ENCODE data around the gene CFAP99. TPM values are rescaled to one million over a fixed set of nuclear protein-coding genes. Genes with fewer than 3 reads are reported as not detected.

CFAP99 gene
- total and polyA plus RNA-seq, 9 of the 15 experiments (the other 6 are each of a cell fraction or from before 2014, with no cell fraction given), result 0.07 to 0.18 (median 0.09) TPM; not detected in 6

DNA sequence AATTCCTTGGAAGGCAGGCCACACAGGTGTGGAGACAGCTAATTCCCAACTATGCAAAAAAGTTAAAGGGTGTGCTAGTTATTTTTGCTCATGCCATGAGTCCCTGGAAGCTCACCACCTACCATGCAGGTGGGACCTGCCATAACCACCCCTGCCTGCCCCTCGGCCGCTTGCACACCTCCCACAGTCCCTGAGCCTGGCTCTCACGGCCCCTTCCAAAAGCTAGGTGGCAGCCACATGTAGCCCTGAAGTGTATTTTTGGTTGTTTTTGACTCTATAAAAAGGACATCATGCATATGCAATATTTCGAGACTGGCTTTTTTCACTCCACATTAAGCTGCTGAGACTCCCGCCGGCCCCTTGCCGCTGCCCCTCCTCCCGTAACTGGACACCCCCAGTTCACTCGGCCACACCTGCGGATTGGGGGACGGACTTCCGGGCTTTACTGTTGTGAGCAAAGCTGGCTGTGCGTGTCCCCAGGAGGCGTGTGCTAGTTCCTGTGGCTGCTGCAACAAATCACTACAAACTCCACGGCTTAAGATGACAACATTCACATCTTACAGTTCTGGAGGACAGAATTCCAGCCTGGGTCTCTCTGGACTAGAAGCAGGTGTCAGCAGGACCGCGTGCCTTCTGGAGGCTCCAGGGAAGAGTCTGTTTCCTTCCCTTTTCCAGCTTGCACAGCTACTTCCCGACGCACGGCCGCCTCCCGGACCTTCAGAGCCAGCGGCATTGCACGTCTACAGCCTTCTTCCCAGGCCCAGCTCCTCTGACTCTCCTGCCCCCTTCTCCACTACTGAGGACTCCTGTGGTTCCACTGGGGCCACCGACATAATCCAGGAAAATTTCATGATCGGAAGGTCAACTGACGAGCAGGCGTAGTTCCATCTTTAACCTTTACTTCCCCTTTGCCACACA lies 25.1 kb upstream of the CFAP99 start (continued):
- TF ChIP-seq, protein P1, sequence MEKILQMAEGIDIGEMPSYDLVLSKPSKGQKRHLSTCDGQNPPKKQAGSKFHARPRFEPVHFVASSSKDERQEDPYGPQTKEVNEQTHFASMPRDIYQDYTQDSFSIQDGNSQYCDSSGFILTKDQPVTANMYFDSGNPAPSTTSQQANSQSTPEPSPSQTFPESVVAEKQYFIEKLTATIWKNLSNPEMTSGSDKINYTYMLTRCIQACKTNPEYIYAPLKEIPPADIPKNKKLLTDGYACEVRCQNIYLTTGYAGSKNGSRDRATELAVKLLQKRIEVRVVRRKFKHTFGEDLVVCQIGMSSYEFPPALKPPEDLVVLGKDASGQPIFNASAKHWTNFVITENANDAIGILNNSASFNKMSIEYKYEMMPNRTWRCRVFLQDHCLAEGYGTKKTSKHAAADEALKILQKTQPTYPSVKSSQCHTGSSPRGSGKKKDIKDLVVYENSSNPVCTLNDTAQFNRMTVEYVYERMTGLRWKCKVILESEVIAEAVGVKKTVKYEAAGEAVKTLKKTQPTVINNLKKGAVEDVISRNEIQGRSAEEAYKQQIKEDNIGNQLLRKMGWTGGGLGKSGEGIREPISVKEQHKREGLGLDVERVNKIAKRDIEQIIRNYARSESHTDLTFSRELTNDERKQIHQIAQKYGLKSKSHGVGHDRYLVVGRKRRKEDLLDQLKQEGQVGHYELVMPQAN (IDR thresholded peaks at IDR 0.05; ENCODE audit: borderline replicate concordance), result no peak
- TF ChIP-seq, protein P2, sequence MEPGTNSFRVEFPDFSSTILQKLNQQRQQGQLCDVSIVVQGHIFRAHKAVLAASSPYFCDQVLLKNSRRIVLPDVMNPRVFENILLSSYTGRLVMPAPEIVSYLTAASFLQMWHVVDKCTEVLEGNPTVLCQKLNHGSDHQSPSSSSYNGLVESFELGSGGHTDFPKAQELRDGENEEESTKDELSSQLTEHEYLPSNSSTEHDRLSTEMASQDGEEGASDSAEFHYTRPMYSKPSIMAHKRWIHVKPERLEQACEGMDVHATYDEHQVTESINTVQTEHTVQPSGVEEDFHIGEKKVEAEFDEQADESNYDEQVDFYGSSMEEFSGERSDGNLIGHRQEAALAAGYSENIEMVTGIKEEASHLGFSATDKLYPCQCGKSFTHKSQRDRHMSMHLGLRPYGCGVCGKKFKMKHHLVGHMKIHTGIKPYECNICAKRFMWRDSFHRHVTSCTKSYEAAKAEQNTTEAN (CRISPR knock-in tag; IDR thresholded peaks at IDR 0.05), result no peak
- no peak for TF ChIP-seq SMAD4 (CRISPR knock-in tag; conservative IDR thresholded peaks at IDR 0.05)
- no peak for TF ChIP-seq ZNF282 (CRISPR knock-in tag; IDR thresholded peaks at IDR 0.05)
- no peak for TF ChIP-seq RBM34 (IDR thresholded peaks at IDR 0.05; ENCODE audit: borderline replicate concordance, insufficient read depth, low read length)
- no peak for TF ChIP-seq KAT7 (CRISPR knock-in tag; IDR thresholded peaks at IDR 0.05; ENCODE audit: borderline replicate concordance)
- TF ChIP-seq, protein P3, sequence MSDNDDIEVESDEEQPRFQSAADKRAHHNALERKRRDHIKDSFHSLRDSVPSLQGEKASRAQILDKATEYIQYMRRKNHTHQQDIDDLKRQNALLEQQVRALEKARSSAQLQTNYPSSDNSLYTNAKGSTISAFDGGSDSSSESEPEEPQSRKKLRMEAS (CRISPR knock-in tag; IDR thresholded peaks at IDR 0.05), result no peak
- TF ChIP-seq ZNF79 (CRISPR knock-in tag; IDR thresholded peaks at IDR 0.05; ENCODE audit: low read depth), result no peak
- TF ChIP-seq FOXK2 (conservative IDR thresholded peaks at IDR 0.05 in 1 of 2, IDR thresholded peaks at IDR 0.05 in 1 of 2; ENCODE audit: low read depth in 2 of 2), result no peak; a peak in 1 of 4 replicates
- no peak for TF ChIP-seq CC2D1A (IDR thresholded peaks at IDR 0.05)
- TF ChIP-seq SRSF9 (IDR thresholded peaks at IDR 0.05; ENCODE audit: borderline replicate concordance, low read depth, low read length), result no peak
- no peak for TF ChIP-seq CHD4 (IDR thresholded peaks at IDR 0.05; ENCODE audit: insufficient read depth, insufficient replicate concordance, low read depth, low read length, poor library complexity, severe bottlenecking)
- TF ChIP-seq SUPT5H (IDR thresholded peaks at IDR 0.05), result no peak
- TF ChIP-seq, protein P4, sequence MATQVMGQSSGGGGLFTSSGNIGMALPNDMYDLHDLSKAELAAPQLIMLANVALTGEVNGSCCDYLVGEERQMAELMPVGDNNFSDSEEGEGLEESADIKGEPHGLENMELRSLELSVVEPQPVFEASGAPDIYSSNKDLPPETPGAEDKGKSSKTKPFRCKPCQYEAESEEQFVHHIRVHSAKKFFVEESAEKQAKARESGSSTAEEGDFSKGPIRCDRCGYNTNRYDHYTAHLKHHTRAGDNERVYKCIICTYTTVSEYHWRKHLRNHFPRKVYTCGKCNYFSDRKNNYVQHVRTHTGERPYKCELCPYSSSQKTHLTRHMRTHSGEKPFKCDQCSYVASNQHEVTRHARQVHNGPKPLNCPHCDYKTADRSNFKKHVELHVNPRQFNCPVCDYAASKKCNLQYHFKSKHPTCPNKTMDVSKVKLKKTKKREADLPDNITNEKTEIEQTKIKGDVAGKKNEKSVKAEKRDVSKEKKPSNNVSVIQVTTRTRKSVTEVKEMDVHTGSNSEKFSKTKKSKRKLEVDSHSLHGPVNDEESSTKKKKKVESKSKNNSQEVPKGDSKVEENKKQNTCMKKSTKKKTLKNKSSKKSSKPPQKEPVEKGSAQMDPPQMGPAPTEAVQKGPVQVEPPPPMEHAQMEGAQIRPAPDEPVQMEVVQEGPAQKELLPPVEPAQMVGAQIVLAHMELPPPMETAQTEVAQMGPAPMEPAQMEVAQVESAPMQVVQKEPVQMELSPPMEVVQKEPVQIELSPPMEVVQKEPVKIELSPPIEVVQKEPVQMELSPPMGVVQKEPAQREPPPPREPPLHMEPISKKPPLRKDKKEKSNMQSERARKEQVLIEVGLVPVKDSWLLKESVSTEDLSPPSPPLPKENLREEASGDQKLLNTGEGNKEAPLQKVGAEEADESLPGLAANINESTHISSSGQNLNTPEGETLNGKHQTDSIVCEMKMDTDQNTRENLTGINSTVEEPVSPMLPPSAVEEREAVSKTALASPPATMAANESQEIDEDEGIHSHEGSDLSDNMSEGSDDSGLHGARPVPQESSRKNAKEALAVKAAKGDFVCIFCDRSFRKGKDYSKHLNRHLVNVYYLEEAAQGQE (IDR thresholded peaks at IDR 0.05; ENCODE audit: borderline replicate concordance), result no peak; the same call in 1 of the 2 replicates
- TF ChIP-seq, protein P4 (CRISPR knock-in tag; IDR thresholded peaks at IDR 0.05; ENCODE audit: low read depth), result no peak

Measured in K562 (cell line).